Natural killer cell (primary cell): ENCODE results near the gene GTF2F1. TPM values are rescaled to one million over a fixed set of nuclear protein-coding genes. Genes with fewer than 3 reads are reported as not detected.

Experiments
- ATAC-seq, 3 donors: fragments of 150-1000 bp in 2 of 3; fragments of 200-7000 bp in 1 of 3; cut with Tn5 transposase; 1 replicate in 1 of 3; 2 replicates in 2 of 3; pipeline ENCODE4 v1.10.0; 2021; ENCODE audit warnings: mild to moderate bottlenecking in 2 of 3, moderate library complexity in 2 of 3
- DNase-seq, 2 donors: peaks; one replicate each; pipeline versions ENCODE4 v3.0.0 to v3.0.0-alpha.2; 2013 to 2021; ENCODE audit warnings: mixed read lengths in 1 of 2
- H3K27ac ChIP-seq: one replicate; pipeline ENCODE4 v1.5.1; 2013; ENCODE audit warnings: mild to moderate bottlenecking, low read length
- H3K27me3 ChIP-seq: one replicate; pipeline ENCODE4 v1.6.1; 2013; ENCODE audit warnings: low read length; ENCODE audit not compliant: control insufficient read depth, insufficient read depth
- H3K36me3 ChIP-seq: one replicate; pipeline ENCODE4 v1.6.1; 2013; ENCODE audit warnings: low read length; ENCODE audit not compliant: control insufficient read depth, insufficient read depth
- H3K4me1 ChIP-seq: one replicate; pipeline ENCODE4 v1.6.1; 2013; ENCODE audit warnings: low read length; ENCODE audit not compliant: control insufficient read depth, insufficient read depth
- H3K4me3 ChIP-seq: one replicate; pipeline ENCODE4 v1.5.1; 2013; ENCODE audit warnings: low read length
- H3K9me3 ChIP-seq: one replicate; pipeline ENCODE4 v1.6.1; 2013; ENCODE audit warnings: low read length; ENCODE audit not compliant: control insufficient read depth, insufficient read depth
- H3K27ac Mint-ChIP-seq, 2 donors: one replicate each; pipeline ENCODE4 v1.8.0; 2022; ENCODE audit warnings: mild to moderate bottlenecking in 2 of 2, mixed read lengths in 2 of 2, moderate library complexity in 1 of 2
- H3K27me3 Mint-ChIP-seq, 2 donors: one replicate each; pipeline ENCODE4 v1.8.0; 2022; ENCODE audit warnings: low read depth in 2 of 2, mixed read lengths in 2 of 2
- H3K36me3 Mint-ChIP-seq: one replicate; pipeline ENCODE4 v1.8.0; 2022; ENCODE audit warnings: mixed read lengths
- H3K4me1 Mint-ChIP-seq, 2 donors: one replicate each; pipeline ENCODE4 v1.8.0; 2022; ENCODE audit warnings: mixed read lengths in 2 of 2
- H3K4me3 Mint-ChIP-seq: one replicate; pipeline ENCODE4 v1.8.0; 2022; ENCODE audit warnings: mild to moderate bottlenecking, moderate library complexity, mixed read lengths
- H3K9me3 Mint-ChIP-seq, 2 donors: one replicate each; pipeline ENCODE4 v1.8.0; 2022; ENCODE audit warnings: mixed read lengths in 2 of 2
- CTCF ChIP-seq: fragments of 200-600 bp; IDR thresholded peaks from one replicate; pipeline ENCODE4 v1.8.0; 2022; ENCODE audit warnings: antibody characterized with exemption
- WGBS: methylation state at CpG from one replicate; pipeline ENCODE4 v1.1.7; 2013; ENCODE audit warnings: missing lambda C conversion rate; ENCODE audit not compliant: insufficient coverage; 5-methylcytosine and 5-hydroxymethylcytosine counted together
- intact Hi-C: fragments of 100-400 bp; cut with micrococcal nuclease; formaldehyde crosslinking; loops from one replicate; pipeline ENCODE4 v1.14.2; 2022
- total RNA-seq, 4 donors: library from RNA; stranded (reverse); fragments of 120-200 nt in 1 of 4; gene quantifications; one replicate each; pipeline versions ENCODE4 v1.2.3 to v1.2.4, GENCODE V29; 2013 to 2022

GTF2F1 gene
- total RNA-seq, 3 donors from 2014 or later (not counting 1 experiment from before 2014, with no cell fraction given) = 56.6 to 63.9 (median 63.9) TPM

- Mint-ChIP-seq H3K4me3 (no peak overlapping the region), H3K36me3 (no peaks in the 10 kb centered on the region)
These were observed 25.0 kb upstream of the GTF2F1 start for GRCh38 chr19:6417713-6418561.

GRCh38 chr19:6416658-6417405 lies 23.9 kb upstream of the GTF2F1 start:
- H3K9me3 ChIP-seq = no peaks in the 10 kb centered on the region
- no peak overlapping the region for H3K27ac ChIP-seq
- Mint-ChIP-seq H3K36me3 (no peaks in the 10 kb centered on the region), H3K9me3 (no peaks in the 10 kb centered on the region), H3K27me3 (no peaks in the 10 kb centered on the region), H3K27ac (no peak overlapping the region), H3K4me3 (no peak overlapping the region), H3K4me1 (peaks cover under 1 to 19% of the 10 kb centered on the region in 2 donors)
- no peak for DNase-seq
- intact Hi-C loops = no loop called here
- H3K4me3 ChIP-seq = no peak overlapping the region
- whole genome bisulfite sequencing = 96% methylated on average over 29 of the region's 29 CpGs
- no peaks in the 10 kb centered on the region for H3K27me3 ChIP-seq
- H3K36me3 ChIP-seq = peaks cover 73% of the 10 kb centered on the region
- peaks cover 2% of the 10 kb centered on the region for H3K4me1 ChIP-seq
- no peak for ATAC-seq
- no peak for TF ChIP-seq CTCF

More at GRCh38 chr19:6417713-6418561, 25.0 kb upstream of the GTF2F1 start:
- Histone ChIP-seq H3K27me3 (no peaks in the 10 kb centered on the region), H3K36me3 (peaks cover 78% of the 10 kb centered on the region), H3K4me3 (no peak overlapping the region), H3K4me1 (peaks cover 13% of the 10 kb centered on the region), H3K9me3 (no peaks in the 10 kb centered on the region), H3K27ac (no peak overlapping the region)
- peaks cover 12 to 30% of the 10 kb centered on the region in 2 donors for H3K4me1 Mint-ChIP-seq
- TF ChIP-seq CTCF = no peak
- H3K27me3 Mint-ChIP-seq = no peaks in the 10 kb centered on the region
- 94% methylated on average over 33 of the region's 33 CpGs for WGBS
- H3K27ac Mint-ChIP-seq = no peak overlapping the region
- DNase-seq (no peak), ATAC-seq (no peak)
- no peaks in the 10 kb centered on the region for H3K9me3 Mint-ChIP-seq
- intact Hi-C loops = no loop called here

GRCh38 chr19:6415591-6416190 lies 22.7 kb upstream of the GTF2F1 start:
- Mint-ChIP-seq H3K9me3 (no peaks in the 10 kb centered on the region), H3K27ac (no peak overlapping the region), H3K36me3 (no peaks in the 10 kb centered on the region), H3K27me3 (no peaks in the 10 kb centered on the region), H3K4me3 (no peak overlapping the region), H3K4me1 (peaks cover 0 to 9% of the 10 kb centered on the region in 2 donors)
- TF ChIP-seq CTCF = no peak
- intact Hi-C loops = no loop called here
- WGBS = 96% methylated on average over 32 of the region's 32 CpGs
- no peaks in the 10 kb centered on the region for H3K27me3 ChIP-seq
- H3K9me3 ChIP-seq = no peaks in the 10 kb centered on the region
- peaks cover 64% of the 10 kb centered on the region for H3K36me3 ChIP-seq
- H3K4me3 ChIP-seq = no peak overlapping the region
- H3K27ac ChIP-seq = no peak overlapping the region
- H3K4me1 ChIP-seq = no peaks in the 10 kb centered on the region
- DNase-seq (no peak), ATAC-seq (no peak)
